AG09319 (cell line): ENCODE results near the gene SPEN.

Source experiments
- DNase-seq: peaks from one replicate; pipeline ENCODE4 v3.0.0-alpha.2; 2010; ENCODE audit warnings: low read depth; ENCODE audit errors: extremely low read depth
- TF ChIP-seq, protein P1 (sequence below): IDR thresholded peaks from 2 replicates; pipeline ENCODE4 v1.5.1; 2011; ENCODE audit warnings: low read depth, mild to moderate bottlenecking, inconsistent platforms, low read length, moderate library complexity

SPEN gene

GRCh38 chr1:15966956-15967344, 119.4 kb downstream of the SPEN start:
- TF ChIP-seq, protein P1, sequence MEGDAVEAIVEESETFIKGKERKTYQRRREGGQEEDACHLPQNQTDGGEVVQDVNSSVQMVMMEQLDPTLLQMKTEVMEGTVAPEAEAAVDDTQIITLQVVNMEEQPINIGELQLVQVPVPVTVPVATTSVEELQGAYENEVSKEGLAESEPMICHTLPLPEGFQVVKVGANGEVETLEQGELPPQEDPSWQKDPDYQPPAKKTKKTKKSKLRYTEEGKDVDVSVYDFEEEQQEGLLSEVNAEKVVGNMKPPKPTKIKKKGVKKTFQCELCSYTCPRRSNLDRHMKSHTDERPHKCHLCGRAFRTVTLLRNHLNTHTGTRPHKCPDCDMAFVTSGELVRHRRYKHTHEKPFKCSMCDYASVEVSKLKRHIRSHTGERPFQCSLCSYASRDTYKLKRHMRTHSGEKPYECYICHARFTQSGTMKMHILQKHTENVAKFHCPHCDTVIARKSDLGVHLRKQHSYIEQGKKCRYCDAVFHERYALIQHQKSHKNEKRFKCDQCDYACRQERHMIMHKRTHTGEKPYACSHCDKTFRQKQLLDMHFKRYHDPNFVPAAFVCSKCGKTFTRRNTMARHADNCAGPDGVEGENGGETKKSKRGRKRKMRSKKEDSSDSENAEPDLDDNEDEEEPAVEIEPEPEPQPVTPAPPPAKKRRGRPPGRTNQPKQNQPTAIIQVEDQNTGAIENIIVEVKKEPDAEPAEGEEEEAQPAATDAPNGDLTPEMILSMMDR: no peak
- no peak for DNase-seq

- TF ChIP-seq, protein P1: no peak
- DNase-seq: no peak
Observed at GRCh38 chr1:15968172-15968571, 120.7 kb downstream of the SPEN start.

- DNase-seq: no peak
Observed at GRCh38 chr1:15969321-15969880, 121.9 kb downstream of the SPEN start.

GRCh38 chr1:15970911-15971310, 123.4 kb downstream of the SPEN start:
- DNase-seq: no peak
- TF ChIP-seq, protein P1: no peak

More at GRCh38 chr1:15969321-15969880, 121.9 kb downstream of the SPEN start:
- TF ChIP-seq, protein P1: no peak

GRCh38 chr1:15972409-15972808, 124.9 kb downstream of the SPEN start:
- DNase-seq: no peak
- TF ChIP-seq, protein P1: no peak

DNA sequence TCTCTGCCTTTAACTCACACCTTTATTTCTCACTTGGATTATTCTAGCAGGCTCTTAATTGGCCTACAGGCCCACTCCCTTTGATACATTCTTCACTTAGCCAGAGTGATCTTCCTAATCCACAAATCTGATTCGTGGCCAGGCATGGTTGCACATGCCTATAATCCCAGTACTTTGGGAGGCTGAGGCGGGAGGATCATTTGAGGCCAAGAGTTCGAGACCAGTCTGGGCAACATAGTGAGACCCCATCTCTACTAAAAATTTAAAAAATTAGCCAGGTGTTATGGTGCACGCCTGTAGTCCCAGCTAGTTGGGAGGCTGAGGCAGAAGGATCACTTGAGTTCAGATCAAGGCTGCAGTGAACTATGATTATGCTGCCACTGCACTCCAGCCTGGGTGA, 126.3 kb downstream of the SPEN start:
- DNase-seq: no peak
- TF ChIP-seq, protein P1: no peak

DNA sequence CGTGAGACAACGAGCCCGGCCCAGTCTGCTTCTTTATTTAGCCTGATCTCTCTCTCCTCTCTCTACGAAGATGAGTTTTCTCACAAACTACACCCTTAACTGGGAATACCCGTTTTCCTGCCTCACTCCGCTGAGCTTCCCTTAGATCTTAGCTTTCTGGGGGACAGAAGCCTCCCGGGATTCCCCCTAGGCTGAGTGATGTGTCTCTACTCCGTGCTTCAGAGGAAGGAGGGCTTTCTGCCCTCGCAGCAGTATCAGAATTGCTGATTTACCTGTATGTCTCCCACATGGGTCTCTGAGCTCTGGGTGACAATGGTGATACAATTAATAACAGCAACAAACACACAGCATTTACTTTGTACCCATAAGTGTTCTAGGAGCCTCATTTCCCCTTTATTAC, 127.3 kb downstream of the SPEN start:
- TF ChIP-seq, protein P1: no peak
- DNase-seq: no peak
